WI38 (cell line): ENCODE measurements around the gene POLR1D.

Experiments used
- H3K4me3 ChIP-seq: 2 replicates; pipeline ENCODE4 v1.5.1; 2011; ENCODE audit warnings: low read depth, mild to moderate bottlenecking, control low read depth, low read length
- CTCF ChIP-seq: IDR thresholded peaks from 2 replicates; pipeline ENCODE4 v1.5.1; 2012; ENCODE audit warnings: low read depth, mild to moderate bottlenecking, control low read depth, low read length

POLR1D gene

GRCh38 chr13:27617881-27618321, 3.8 kb upstream of the POLR1D start:
- no peak overlapping the region for H3K4me3 ChIP-seq
- no peak for TF ChIP-seq CTCF

- peak overlapping the region; percentile 93 for H3K4me3 ChIP-seq
Measured at GRCh38 chr13:27619093-27619727, 2.5 kb upstream of the POLR1D start.

GRCh38 chr13:27619728-27620376, 1.8 kb upstream of the POLR1D start:
- H3K4me3 ChIP-seq: peak overlapping the region; percentile 93
- TF ChIP-seq CTCF: no peak

More at GRCh38 chr13:27619093-27619727, 2.5 kb upstream of the POLR1D start:
- no peak for TF ChIP-seq CTCF

- peak within 1 kb of the TSS; percentile 93 for H3K4me3 ChIP-seq
- no peak for TF ChIP-seq CTCF
Measured at GRCh38 chr13:27620377-27621115, 1.1 kb upstream of the POLR1D start, which contains the start of gene LNX2. LNX2 (minus strand) TSS chr13:27620529; CDS start chr13:27581703, 38,826 bp downstream.

- no peak for TF ChIP-seq CTCF
Measured at GRCh38 chr13:27621116-27621365, 651 bp upstream of the POLR1D start.

GRCh38 chr13:27622102-27622820, 569 bp downstream of the POLR1D start:
- peak overlapping the region; percentile 93 for H3K4me3 ChIP-seq
- 0 out of 2 replicates have a peak, but pooled peaks have one; percentile 17 for TF ChIP-seq CTCF

More at GRCh38 chr13:27621116-27621365, 651 bp upstream of the POLR1D start:
- H3K4me3 ChIP-seq: peak overlapping the region; percentile 93

- TF ChIP-seq CTCF: no peak
- H3K4me3 ChIP-seq: peak overlapping the region; percentile 93
Measured at GRCh38 chr13:27622881-27623280, 1.2 kb downstream of the POLR1D start.
